Neural crest cell (in vitro differentiated cells): ENCODE data around the gene OPRL1. TPM values are rescaled to one million over a fixed set of nuclear protein-coding genes. Genes with fewer than 3 reads are reported as not detected.

Source experiments
- DNase-seq: peaks from one replicate; pipeline ENCODE4 v3.0.0; 2021; ENCODE audit warnings: low read depth, mixed read lengths, low spot score
- H3K27ac Mint-ChIP-seq: one replicate; pipeline ENCODE4 v1.8.0; 2021; ENCODE audit warnings: mild to moderate bottlenecking, mixed read lengths; ENCODE audit not compliant: unreplicated experiment
- H3K27me3 Mint-ChIP-seq: 2 replicates; pipeline ENCODE4 v1.8.0; 2021; ENCODE audit warnings: low read depth, mild to moderate bottlenecking, mixed read lengths
- H3K36me3 Mint-ChIP-seq: 2 replicates; pipeline ENCODE4 v1.8.0; 2021; ENCODE audit warnings: low read depth, mild to moderate bottlenecking, mixed read lengths
- H3K4me1 Mint-ChIP-seq: 2 replicates; pipeline ENCODE4 v1.8.0; 2021; ENCODE audit warnings: mixed read lengths
- H3K4me3 Mint-ChIP-seq: one replicate; pipeline ENCODE4 v1.8.0; 2021; ENCODE audit warnings: mild to moderate bottlenecking, mixed read lengths
- H3K9me3 Mint-ChIP-seq: 2 replicates; pipeline ENCODE4 v1.8.0; 2021; ENCODE audit warnings: mixed read lengths
- CTCF ChIP-seq: fragments of 200-600 bp; sonication (generic); conservative IDR thresholded peaks from 2 replicates; pipeline ENCODE4 v1.5.0; 2021; ENCODE audit warnings: antibody characterized with exemption, mild to moderate bottlenecking
- total RNA-seq: library from RNA; stranded (reverse); gene quantifications from 2 replicates; pipeline ENCODE4 v1.2.1, GENCODE V29; 2021

The OPRL1 gene
- total RNA-seq, 1 donor from 2014 or later = 0.96 TPM

- peaks cover 4% of the 10 kb centered on the region for H3K36me3 Mint-ChIP-seq
- H3K9me3 Mint-ChIP-seq = peaks cover 8% of the 10 kb centered on the region
- peaks cover 10% of the 10 kb centered on the region for H3K4me1 Mint-ChIP-seq
- no peak overlapping the region for H3K4me3 Mint-ChIP-seq
- no peak for DNase-seq
- no peak for TF ChIP-seq CTCF
- no peak overlapping the region for H3K27ac Mint-ChIP-seq
- H3K27me3 Mint-ChIP-seq = peaks cover 16% of the 10 kb centered on the region
Measured at GRCh38 chr20:64095455-64095854, 15.6 kb downstream of the OPRL1 start.

- H3K4me3 Mint-ChIP-seq = no peak overlapping the region
- H3K36me3 Mint-ChIP-seq = peaks cover 4% of the 10 kb centered on the region
- peaks cover 21% of the 10 kb centered on the region for H3K27me3 Mint-ChIP-seq
- DNase-seq = no peak
- TF ChIP-seq CTCF = no peak
- peaks cover 10% of the 10 kb centered on the region for H3K4me1 Mint-ChIP-seq
- H3K9me3 Mint-ChIP-seq = peaks cover 8% of the 10 kb centered on the region
- H3K27ac Mint-ChIP-seq = no peak overlapping the region
Measured at GRCh38 chr20:64095927-64096326, 16.0 kb downstream of the OPRL1 start.

- H3K9me3 Mint-ChIP-seq = peaks cover 8% of the 10 kb centered on the region
- no peak for TF ChIP-seq CTCF
- DNase-seq = no peak
- peaks cover 8% of the 10 kb centered on the region for H3K4me1 Mint-ChIP-seq
- H3K27ac Mint-ChIP-seq = no peak overlapping the region
- no peak overlapping the region for H3K4me3 Mint-ChIP-seq
- peaks cover 4% of the 10 kb centered on the region for H3K36me3 Mint-ChIP-seq
- peaks cover 26% of the 10 kb centered on the region for H3K27me3 Mint-ChIP-seq
Measured at GRCh38 chr20:64096535-64096934, 16.7 kb downstream of the OPRL1 start.

GRCh38 chr20:64098471-64099013 is 18.7 kb downstream of the OPRL1 start:
- H3K4me1 Mint-ChIP-seq = peaks cover 4% of the 10 kb centered on the region
- TF ChIP-seq CTCF = no peak
- DNase-seq = no peak
- H3K27ac Mint-ChIP-seq = no peak overlapping the region
- H3K9me3 Mint-ChIP-seq = peaks cover 8% of the 10 kb centered on the region
- H3K27me3 Mint-ChIP-seq = peaks cover 30% of the 10 kb centered on the region
- no peak overlapping the region for H3K4me3 Mint-ChIP-seq
- peaks cover 4% of the 10 kb centered on the region for H3K36me3 Mint-ChIP-seq

- DNase-seq = no peak
- H3K9me3 Mint-ChIP-seq = peaks cover 8% of the 10 kb centered on the region
- H3K4me1 Mint-ChIP-seq = peaks cover 4% of the 10 kb centered on the region
- H3K27ac Mint-ChIP-seq = peak overlapping the region; percentile 27
- H3K4me3 Mint-ChIP-seq = no peak overlapping the region
- no peak for TF ChIP-seq CTCF
- peaks cover 34% of the 10 kb centered on the region for H3K27me3 Mint-ChIP-seq
- peaks cover 4% of the 10 kb centered on the region for H3K36me3 Mint-ChIP-seq
Measured at GRCh38 chr20:64099086-64099786, 19.4 kb downstream of the OPRL1 start.
